Measurements from ENCODE around the gene PLXNB1.

PLXNB1 gene

DNA sequence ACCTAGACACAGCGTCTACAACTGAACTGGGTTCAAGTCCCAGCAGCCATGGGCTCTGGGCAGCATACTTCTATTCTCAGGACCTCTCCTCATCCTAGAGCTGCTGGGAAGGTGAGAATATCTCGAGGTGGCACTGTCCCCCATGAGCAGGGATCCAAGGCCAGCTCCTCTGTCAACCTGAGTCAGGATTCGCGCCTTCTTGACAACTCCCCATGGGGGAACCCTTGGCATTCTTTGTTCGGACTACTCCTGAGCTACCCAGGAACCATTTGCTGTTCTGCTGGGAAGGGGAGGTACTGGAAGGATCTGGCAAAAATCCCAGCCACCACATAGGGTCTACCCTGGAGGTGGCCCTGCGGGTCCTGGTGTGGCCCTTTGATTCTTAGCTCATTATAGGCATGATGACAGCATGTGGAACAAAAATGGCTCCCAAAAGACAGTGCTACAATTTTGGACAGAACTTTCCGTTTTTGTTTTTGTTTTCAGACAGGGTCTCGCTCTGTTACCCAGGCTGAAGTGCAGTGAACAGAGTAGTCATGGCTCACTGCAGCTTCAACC is 22.3 kb downstream of the PLXNB1 start:
- no peak overlapping the region for H3K4me3 ChIP-seq (ENCODE audit: low read depth, low read length, poor library complexity, severe bottlenecking)
- no peak overlapping the region for H3K9ac ChIP-seq (ENCODE audit: low read length)
- H2AFZ ChIP-seq (ENCODE audit: low read length): no peak overlapping the region
- no peaks in the 10 kb centered on the region for H3F3A ChIP-seq (ENCODE audit: insufficient read depth, low read length)
- H3K36me3 ChIP-seq (ENCODE audit: insufficient read depth, low read length): no peaks in the 10 kb centered on the region
- H3K27ac ChIP-seq (ENCODE audit: low read depth, low read length, poor library complexity, severe bottlenecking): no peak overlapping the region
- no peaks in the 10 kb centered on the region for H3K79me2 ChIP-seq (ENCODE audit: insufficient read depth, low read length)
- H3K27me3 ChIP-seq (ENCODE audit: insufficient read depth, low read length): peaks cover 5% of the 10 kb centered on the region; the same call in 1 of the 2 replicates
- no peaks in the 10 kb centered on the region for H4K20me1 ChIP-seq (ENCODE audit: insufficient read depth, low read length)
- no peak overlapping the region for H3K4me2 ChIP-seq (ENCODE audit: low read length)
- TF ChIP-seq, protein P1, sequence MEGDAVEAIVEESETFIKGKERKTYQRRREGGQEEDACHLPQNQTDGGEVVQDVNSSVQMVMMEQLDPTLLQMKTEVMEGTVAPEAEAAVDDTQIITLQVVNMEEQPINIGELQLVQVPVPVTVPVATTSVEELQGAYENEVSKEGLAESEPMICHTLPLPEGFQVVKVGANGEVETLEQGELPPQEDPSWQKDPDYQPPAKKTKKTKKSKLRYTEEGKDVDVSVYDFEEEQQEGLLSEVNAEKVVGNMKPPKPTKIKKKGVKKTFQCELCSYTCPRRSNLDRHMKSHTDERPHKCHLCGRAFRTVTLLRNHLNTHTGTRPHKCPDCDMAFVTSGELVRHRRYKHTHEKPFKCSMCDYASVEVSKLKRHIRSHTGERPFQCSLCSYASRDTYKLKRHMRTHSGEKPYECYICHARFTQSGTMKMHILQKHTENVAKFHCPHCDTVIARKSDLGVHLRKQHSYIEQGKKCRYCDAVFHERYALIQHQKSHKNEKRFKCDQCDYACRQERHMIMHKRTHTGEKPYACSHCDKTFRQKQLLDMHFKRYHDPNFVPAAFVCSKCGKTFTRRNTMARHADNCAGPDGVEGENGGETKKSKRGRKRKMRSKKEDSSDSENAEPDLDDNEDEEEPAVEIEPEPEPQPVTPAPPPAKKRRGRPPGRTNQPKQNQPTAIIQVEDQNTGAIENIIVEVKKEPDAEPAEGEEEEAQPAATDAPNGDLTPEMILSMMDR (IDR thresholded peaks at IDR 0.05; ENCODE audit: low read length): no peak
- TF ChIP-seq EZH2 (IDR thresholded peaks at IDR 0.05; ENCODE audit: borderline replicate concordance, low read length): no peak
- H3K9me2 ChIP-seq (ENCODE audit: low read depth, low read length): no peaks in the 10 kb centered on the region
- no peaks in the 10 kb centered on the region for H3K4me1 ChIP-seq (ENCODE audit: insufficient read depth, low read length, severe bottlenecking)
- H3K9me3 ChIP-seq (ENCODE audit: low read length): no peaks in the 10 kb centered on the region

DNA sequence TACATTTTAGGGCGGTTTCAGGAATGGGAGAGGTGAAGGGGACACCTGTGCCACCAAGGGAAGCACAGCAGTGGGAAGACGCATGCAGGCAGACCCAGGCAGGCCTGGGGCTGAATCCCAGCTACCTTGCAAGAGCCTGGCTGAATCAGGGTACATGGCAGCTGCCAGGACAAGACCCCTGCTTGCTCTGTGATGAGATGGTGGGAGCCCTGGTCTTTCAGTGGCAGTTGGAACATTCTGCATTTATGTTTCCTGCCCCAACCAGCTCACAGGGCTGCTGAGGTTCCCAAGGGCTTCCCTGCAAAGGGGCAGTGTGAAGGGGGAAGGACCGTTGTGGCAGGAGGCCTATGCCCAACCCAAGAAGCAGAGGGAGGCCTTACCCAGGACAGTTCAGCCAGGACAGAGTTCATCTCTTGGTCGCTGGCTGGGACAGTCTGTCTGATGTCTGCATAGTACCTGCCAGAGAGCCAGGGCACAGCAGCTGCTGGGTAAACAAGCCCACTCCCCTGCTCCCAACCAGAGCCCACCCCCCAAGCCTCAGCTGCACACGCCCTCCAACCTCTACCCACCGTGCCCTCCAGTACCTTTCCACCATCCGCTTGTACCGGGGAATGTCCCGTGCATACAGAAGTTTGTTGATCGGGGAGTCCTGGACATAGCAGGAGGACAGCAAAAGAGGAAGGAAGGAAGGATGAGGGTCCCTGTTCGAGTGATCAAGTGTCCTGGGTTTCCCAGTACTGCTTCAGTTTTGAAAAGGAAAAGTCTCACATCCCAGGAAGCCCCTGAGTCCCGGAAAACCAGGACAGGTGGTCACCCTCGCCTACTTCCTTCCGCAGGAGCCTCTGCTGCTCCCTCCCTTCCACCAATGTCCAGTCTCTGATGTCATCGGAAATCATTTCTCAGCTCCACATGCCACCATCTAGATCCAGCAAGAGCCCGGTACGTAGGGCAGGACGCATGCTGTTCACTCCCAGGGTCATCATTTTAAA is 23.1 kb downstream of the PLXNB1 start:
- Histone ChIP-seq H4K20me1 (ENCODE audit: insufficient read depth, low read length) (no peaks in the 10 kb centered on the region), H3K4me1 (ENCODE audit: insufficient read depth, low read length, severe bottlenecking) (no peaks in the 10 kb centered on the region), H2AFZ (ENCODE audit: low read length) (no peak overlapping the region), H3K79me2 (ENCODE audit: insufficient read depth, low read length) (no peaks in the 10 kb centered on the region), H3K9me3 (ENCODE audit: low read length) (no peaks in the 10 kb centered on the region), H3K27ac (ENCODE audit: low read depth, low read length, poor library complexity, severe bottlenecking) (no peak overlapping the region), H3K4me2 (ENCODE audit: low read length) (no peak overlapping the region), H3K9ac (ENCODE audit: low read length) (no peak overlapping the region), H3K4me3 (ENCODE audit: low read depth, low read length, poor library complexity, severe bottlenecking) (no peak overlapping the region), H3F3A (ENCODE audit: insufficient read depth, low read length) (no peaks in the 10 kb centered on the region), H3K9me2 (ENCODE audit: low read depth, low read length) (no peaks in the 10 kb centered on the region), H3K36me3 (ENCODE audit: insufficient read depth, low read length) (no peaks in the 10 kb centered on the region), H3K27me3 (ENCODE audit: insufficient read depth, low read length) (peaks cover 5% of the 10 kb centered on the region; the same call in 1 of the 2 replicates)
- TF ChIP-seq EZH2 (IDR thresholded peaks at IDR 0.05; ENCODE audit: borderline replicate concordance, low read length): no peak
- TF ChIP-seq, protein P1 (IDR thresholded peaks at IDR 0.05; ENCODE audit: low read length): no peak

DNA sequence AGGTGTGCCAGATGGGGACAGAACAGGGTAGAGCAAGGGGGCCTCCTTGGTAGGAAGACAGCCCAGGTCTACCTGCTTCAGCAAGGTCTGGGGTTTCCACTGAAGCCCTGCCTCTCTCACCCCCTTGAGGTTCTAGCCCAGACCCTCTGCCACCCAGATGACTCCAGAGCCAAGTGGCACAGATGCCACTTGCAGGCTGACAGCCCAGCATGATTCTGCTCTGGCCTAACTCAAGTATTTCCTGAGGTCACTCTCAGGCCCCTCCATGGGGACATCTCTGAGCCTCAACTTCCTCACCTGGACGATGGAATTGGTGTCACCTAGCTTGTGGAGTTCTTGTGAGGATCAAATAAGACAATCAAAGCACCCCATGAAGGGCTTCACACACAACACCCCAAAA is 23.9 kb downstream of the PLXNB1 start:
- no peaks in the 10 kb centered on the region for H3F3A ChIP-seq (ENCODE audit: insufficient read depth, low read length)
- no peak overlapping the region for H3K9ac ChIP-seq (ENCODE audit: low read length)
- H2AFZ ChIP-seq (ENCODE audit: low read length): no peak overlapping the region
- H3K79me2 ChIP-seq (ENCODE audit: insufficient read depth, low read length): no peaks in the 10 kb centered on the region
- H3K27ac ChIP-seq (ENCODE audit: low read depth, low read length, poor library complexity, severe bottlenecking): no peak overlapping the region
- TF ChIP-seq, protein P1 (IDR thresholded peaks at IDR 0.05; ENCODE audit: low read length): no peak
- TF ChIP-seq EZH2 (IDR thresholded peaks at IDR 0.05; ENCODE audit: borderline replicate concordance, low read length): no peak
- no peak overlapping the region for H3K4me2 ChIP-seq (ENCODE audit: low read length)
- H3K36me3 ChIP-seq (ENCODE audit: insufficient read depth, low read length): no peaks in the 10 kb centered on the region
- H3K4me1 ChIP-seq (ENCODE audit: insufficient read depth, low read length, severe bottlenecking): no peaks in the 10 kb centered on the region
- H3K4me3 ChIP-seq (ENCODE audit: low read depth, low read length, poor library complexity, severe bottlenecking): no peak overlapping the region
- H3K9me3 ChIP-seq (ENCODE audit: low read length): no peaks in the 10 kb centered on the region
- no peaks in the 10 kb centered on the region for H4K20me1 ChIP-seq (ENCODE audit: insufficient read depth, low read length)
- H3K27me3 ChIP-seq (ENCODE audit: insufficient read depth, low read length): peaks cover 5% of the 10 kb centered on the region; the same call in 1 of the 2 replicates
- H3K9me2 ChIP-seq (ENCODE audit: low read depth, low read length): no peaks in the 10 kb centered on the region
